TTC549 (cell line): ENCODE data around the gene PALM3.

ENCODE experiments used
- FAIRE-seq: peaks from 2 replicates; lab custom pipeline; 2012; peaks lifted over from hg19 to GRCh38; lab: Jason Lieb, UNC

The PALM3 gene

GRCh38 chr19:14089412-14089661 lies 27.5 kb upstream of the PALM3 start:
- no peak for FAIRE-seq

DNA sequence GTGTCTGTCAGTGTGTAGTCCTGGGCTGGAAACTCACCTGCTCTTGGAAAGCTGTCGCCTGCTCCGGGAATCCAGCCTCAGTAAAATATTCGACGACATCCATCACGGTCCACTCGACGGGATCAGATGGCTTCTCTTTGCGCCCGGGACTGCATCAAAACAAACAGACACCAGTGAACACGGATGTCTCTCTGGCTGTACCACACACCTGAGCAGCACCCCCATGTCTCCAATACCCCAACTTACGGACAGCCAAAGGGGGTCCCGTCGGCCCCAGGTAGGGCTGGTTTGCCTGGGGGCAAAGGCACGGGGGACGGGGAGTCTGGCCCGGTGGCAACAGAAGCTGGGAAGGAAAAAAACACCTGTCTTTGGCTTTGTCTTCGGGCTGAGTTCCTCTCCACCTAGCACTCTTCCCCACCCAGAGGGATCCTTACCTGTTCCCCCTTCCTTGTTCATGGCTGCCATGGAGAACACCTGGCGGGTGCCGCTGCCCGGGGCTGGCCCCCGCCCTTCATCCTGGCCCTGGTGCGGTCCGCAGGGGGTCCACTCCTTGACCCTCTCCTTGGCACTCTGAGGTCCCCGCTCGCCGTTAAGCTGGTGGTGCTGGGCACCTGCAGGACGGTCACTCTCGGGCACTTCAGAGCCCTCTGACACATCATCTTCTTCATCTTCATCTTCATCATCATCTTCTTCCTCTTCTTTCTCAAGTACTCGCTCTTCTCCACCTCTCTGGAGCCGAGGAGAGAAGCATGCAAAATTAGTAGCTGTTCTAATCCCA lies 26.9 kb upstream of the PALM3 start:
- FAIRE-seq, result no peak

DNA sequence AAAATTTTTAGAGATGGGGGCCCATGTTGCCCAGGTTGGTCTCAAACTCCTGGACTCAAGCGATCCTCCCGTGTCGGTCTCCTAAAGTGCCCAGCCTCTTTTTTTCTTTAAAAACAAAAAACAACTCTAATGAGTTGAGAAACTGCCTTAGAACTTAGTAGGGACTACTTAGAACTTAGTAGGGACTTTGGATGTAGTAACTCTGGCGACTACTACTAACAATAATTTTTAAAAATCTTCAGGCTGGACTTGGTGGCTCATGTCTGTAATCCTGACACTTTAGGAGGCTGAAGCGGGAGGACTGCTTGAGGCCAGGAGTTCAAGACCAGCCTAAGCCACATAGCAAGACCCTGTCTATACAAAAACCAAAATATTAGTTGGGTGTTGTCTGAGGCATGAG lies 24.2 kb upstream of the PALM3 start:
- FAIRE-seq, result no peak

DNA sequence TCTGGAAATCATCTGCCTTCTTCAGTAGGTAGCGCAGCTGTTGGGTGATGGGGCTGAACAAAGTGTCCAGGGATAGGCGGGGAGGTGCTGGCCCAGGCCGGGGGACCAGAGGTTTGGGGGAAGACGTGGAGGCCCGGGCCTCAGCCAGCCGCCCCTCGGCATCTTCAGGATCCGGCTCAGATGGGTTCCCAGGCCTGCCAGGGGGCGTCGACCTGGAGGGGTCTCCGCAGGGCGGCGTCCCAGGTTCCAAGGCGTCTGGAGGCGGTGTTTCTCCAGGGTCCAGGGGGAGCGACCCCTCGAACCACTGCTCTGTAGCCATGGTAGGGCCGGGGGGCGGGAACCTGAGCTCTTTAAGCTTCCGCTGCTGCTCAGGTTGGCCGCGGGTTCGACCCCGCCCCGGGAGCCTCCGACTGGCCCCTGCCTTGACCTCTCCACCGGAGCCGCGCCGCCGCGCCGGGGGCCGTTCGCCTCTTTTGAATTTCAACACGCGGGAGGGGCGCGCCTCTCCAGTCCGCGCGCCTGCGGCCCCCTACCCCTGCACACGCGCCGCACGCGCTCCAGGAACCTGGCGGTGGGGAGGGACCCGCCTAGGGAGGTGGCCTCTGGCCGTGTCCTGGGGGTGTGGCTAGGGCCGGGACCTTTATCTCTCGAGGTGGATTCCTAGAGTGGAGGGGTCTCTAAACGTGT lies 23.6 kb upstream of the PALM3 start, which contains the start of gene C19orf67:
Gene C19orf67, minus strand, starts transcription at position 475 of the 687 bp plus-strand sequence. Its CDS starts 156 bp downstream, at position 319.
- no peak for FAIRE-seq

GRCh38 chr19:14082675-14082960 lies 20.7 kb upstream of the PALM3 start:
- no peak for FAIRE-seq

GRCh38 chr19:14081797-14082674 lies 20.2 kb upstream of the PALM3 start:
- FAIRE-seq, result no peak

DNA sequence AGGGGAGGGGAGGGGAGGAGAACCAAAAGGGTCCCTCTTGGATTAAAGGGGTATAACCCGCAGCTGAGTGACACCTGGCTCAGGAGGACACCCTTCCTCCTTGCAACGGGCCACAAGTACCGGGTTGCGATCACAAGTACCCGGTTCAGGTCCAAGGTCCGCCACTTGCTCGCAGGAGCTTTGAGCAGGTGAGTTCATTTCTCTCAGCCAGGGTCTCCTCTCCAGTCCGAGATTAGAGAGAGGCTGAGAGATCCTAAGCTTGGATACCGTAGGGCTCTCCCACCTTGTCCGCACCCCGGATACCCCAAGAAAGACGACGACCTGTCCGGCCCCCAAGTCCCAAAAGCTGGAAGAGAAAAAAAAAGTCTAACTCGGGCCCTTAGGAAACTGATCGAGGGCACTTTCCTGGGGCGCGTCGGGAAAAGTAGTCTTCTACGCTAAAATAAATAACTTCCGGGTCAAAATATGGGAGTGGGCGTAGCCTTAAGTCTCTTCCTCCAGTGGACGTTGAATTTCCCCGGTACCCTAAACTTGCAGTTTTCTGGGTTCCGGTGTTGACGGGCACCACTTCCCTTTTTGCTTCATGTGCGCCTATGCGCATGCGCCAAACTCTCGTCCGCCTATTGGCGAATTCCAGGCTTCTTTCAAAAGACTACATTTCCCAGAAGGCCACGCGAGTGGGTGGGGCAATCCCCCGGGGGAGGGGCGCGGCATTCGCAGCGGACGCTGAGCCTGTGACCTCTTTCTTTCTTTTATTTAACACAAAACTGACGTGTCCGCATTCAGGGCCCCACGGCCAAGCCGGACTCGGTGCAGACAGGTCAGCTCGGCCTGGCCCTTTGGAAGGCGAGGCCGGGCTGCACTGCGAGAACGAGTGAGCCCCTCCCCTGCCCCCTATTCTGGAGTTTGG lies 19.3 kb upstream of the PALM3 start:
- FAIRE-seq, result peak; percentile 99

GRCh38 chr19:14078411-14078810 lies 16.5 kb upstream of the PALM3 start:
- FAIRE-seq, result no peak

DNA sequence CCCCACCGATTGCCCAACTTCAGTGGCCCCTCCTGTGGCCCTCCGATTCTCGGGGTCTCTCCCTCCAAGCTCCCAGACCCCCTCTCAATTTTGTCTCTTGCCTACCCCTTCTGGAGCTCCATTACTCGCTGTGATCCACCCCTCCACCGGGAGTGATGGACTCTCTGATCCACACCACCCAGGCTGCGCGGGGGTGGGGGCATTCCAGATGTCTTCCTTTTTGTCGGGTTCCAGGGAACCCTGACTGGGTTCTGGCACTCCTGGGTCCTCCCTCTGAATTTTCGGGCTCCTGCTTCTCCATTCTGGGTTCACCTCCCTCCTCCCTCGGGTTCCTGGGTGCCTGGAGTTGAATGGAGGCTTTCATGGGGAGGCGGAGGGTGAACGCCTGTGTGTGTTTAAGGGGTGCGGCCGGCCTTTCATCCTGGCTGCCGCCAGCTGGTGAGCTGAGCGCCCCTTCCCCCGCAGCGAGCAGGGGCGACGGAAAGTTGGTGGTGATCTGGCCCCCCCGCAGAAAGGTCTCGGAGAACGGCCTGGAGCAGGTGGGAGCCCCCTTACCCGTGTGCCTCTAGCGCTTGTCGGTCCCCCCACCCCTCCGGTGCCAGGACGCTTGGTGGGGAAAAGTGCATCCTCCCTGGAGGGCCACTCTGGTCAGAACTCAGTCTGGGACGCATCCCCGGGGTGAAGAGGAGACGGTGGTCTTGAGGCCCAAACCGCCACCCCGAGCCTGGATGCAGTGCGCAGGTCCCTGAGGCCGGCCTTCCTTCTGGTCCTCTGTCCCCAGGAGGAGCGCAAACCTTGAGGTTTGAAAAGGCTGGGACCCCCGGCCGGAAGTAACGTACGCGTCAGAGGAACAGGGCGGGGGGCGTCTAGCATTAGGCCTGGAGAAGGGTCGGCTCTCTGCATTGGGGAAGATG lies 12.3 kb upstream of the PALM3 start:
- FAIRE-seq, result no peak

GRCh38 chr19:14073261-14073924 lies 11.5 kb upstream of the PALM3 start:
- no peak for FAIRE-seq

- no peak for FAIRE-seq
Observed at GRCh38 chr19:14072535-14073260, 10.8 kb upstream of the PALM3 start, which contains the start of gene MISP3. Gene MISP3 (plus strand): TSS chr19:14072786. CDS start chr19:14073310, 524 bp downstream.

DNA sequence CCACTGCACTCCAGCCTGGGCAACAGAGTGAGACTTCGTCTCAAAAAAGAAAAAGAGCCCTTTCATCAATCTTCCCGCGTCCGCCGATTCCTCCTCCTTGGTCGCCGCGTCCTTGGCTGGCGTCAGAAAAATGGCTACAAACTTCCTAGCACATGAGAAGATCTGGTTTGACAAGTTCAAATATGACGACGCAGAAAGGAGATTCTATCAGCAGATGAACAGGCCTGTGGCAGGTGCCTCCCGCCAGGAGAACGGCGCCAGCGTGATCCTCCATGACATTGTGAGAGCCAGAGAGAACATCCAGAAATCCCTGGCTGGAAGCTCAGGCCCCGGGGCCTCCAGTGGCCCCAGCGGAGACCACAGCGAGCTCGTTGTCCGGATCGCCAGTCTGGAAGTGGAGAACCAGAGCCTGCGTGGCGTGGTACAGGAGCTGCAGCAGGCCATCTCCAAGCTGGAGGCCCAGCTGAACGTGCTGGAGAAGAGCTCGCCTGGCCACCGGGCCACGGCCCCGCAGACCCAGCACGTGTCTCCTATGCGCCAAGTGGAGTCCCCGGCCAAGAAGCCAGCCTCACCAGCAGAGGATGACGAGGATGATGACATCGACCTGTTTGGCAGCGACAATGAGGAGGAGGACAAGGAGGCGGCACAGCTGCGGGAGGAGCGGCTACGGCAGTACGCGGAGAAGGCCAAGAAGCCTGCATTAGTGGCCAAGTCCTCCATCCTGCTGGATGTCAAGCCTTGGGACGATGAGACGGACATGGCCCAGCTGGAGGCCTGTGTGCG lies 8.6 kb upstream of the PALM3 start:
- no peak for FAIRE-seq

DNA sequence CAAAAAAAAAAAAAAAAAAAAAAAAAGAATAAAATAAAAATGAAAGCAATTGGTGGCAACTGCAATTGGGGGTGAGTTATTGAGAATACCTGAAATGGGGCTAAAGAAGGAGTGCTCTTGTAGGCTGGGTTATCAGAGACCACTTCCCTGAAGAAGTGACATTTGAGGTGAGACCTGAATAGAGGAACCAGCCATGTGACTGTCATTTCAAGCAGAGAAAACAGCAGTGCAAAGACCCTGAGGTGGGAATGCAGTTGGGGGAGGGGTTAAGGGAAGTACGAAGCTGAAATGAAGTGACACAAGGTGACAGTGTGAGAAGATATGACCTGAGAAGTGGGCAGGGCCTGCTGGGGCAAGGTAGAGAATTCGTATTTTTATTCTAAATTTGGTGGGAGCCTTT lies 4.3 kb upstream of the PALM3 start:
- no peak for FAIRE-seq

GRCh38 chr19:14063105-14063504 lies 1.2 kb upstream of the PALM3 start:
- no peak for FAIRE-seq

DNA sequence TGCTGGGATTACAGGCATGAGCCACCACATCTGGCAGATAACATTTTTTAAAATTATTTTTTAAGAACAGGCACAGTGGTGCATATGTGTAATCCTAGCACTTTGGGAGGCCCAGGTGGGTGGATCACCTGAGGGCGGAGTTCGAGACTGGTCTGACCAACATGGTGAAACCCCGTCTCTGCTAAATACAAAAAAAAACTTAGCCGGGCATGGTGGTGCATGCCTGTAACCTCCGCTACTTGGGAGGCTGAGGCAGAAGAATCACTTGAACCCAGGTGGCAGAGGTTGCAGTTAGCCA lies 631 bp upstream of the PALM3 start:
- no peak for FAIRE-seq

- FAIRE-seq, result no peak
Observed at GRCh38 chr19:14061081-14061749, 661 bp downstream of the PALM3 start.

- FAIRE-seq, result no peak
Observed at GRCh38 chr19:14059652-14060155, 2.2 kb downstream of the PALM3 start.

GRCh38 chr19:14059093-14059480 lies 2.8 kb downstream of the PALM3 start:
- FAIRE-seq, result no peak
